K562 (cell line): ENCODE measurements around the gene DRC3. TPM values are rescaled to one million over a fixed set of nuclear protein-coding genes. Genes with fewer than 3 reads are reported as not detected.

Experiments
- ATAC-seq: fragments of 200-7000 bp; cut with Tn5 transposase; 3 replicates; pipeline ENCODE4 v1.9.1; 2020; ENCODE audit warnings: moderate library complexity
- BruUV-seq: library from RNA; stranded (reverse); fragments of 400-500 nt; replicated peaks from 2 replicates; lab custom pipeline; 2021; lab: Mats Ljungman, UMichigan
- CTCF ChIA-PET: fragments of 300-600 bp; formaldehyde crosslinking; extraction: SDS; loops from one replicate; lab custom pipeline; 2021; ENCODE audit warnings: low intra/inter-chr PET ratio; lab: Yijun Ruan, JAX
- POLR2A ChIA-PET: fragments of 300-600, 350-650 bp; sonication (Branson Sonifier 250); formaldehyde crosslinking; extraction: SDS; loops from one replicate; lab custom pipeline; 2021; ENCODE audit warnings: antibody characterized with exemption, inconsistent platforms; lab: Yijun Ruan, JAX
- DNase-seq, 4 experiments: peaks; one replicate each; pipeline versions ENCODE4 v3.0.0 to v3.0.0-alpha.2; 2011 to 2018; ENCODE audit warnings: low spot score in 3 of 4, mixed read lengths in 3 of 4; ENCODE audit errors: extremely low read depth in 1 of 4
- FAIRE-seq: peaks from 2 replicates; lab custom pipeline; 2011; peaks lifted over from hg19 to GRCh38; lab: Jason Lieb, UNC
- H2AFZ ChIP-seq: 2 replicates; pipeline ENCODE4 v1.6.0; 2011; ENCODE audit warnings: low read depth, low read length, control low read depth, inconsistent platforms
- H3K27ac ChIP-seq: fragments of 200-600 bp; 3 replicates; pipeline ENCODE4 v1.8.0; 2011; ENCODE audit warnings: low read depth, mild to moderate bottlenecking, control low read depth, inconsistent platforms, low read length, moderate library complexity, mixed read lengths; ENCODE audit errors: extremely low read depth
- H3K27me3 ChIP-seq, 2 experiments: fragments of 300-600 bp in 1 of 2; 2 replicates in 1 of 2; 3 replicates in 1 of 2; pipeline versions ENCODE4 v1.6.0 to v1.8.0; 2011; ENCODE audit warnings: inconsistent platforms in 2 of 2, low read length in 2 of 2, mild to moderate bottlenecking in 1 of 2, mixed read lengths in 1 of 2, moderate library complexity in 1 of 2; ENCODE audit not compliant: control insufficient read depth in 2 of 2, insufficient read depth in 2 of 2
- H3K36me3 ChIP-seq: fragments of 300-600 bp; 3 replicates; pipeline ENCODE4 v1.8.0; 2011; ENCODE audit warnings: mild to moderate bottlenecking, low read length, inconsistent platforms; ENCODE audit not compliant: control insufficient read depth, insufficient read depth
- H3K4me1 ChIP-seq, 2 experiments: fragments of 200-600 bp in 1 of 2; replicated peaks in 1 of 2; 2 replicates in 1 of 2; 3 replicates in 1 of 2; pipeline versions ENCODE4 v1.5.1 to v1.8.0; 2011; ENCODE audit warnings: inconsistent platforms in 2 of 2, low read length in 2 of 2, mild to moderate bottlenecking in 1 of 2, mixed read lengths in 1 of 2, moderate library complexity in 1 of 2; ENCODE audit not compliant: control insufficient read depth in 2 of 2, insufficient read depth in 2 of 2
- H3K4me2 ChIP-seq: 2 replicates; pipeline ENCODE4 v1.6.1; 2011; ENCODE audit warnings: low read length, control low read depth, inconsistent platforms, mixed read lengths; ENCODE audit not compliant: insufficient read depth
- H3K4me3 ChIP-seq: fragments of 200-600 bp; sonication (generic), shearing (Covaris generic); 2 replicates; pipeline ENCODE4 v1.5.1; 2016; ENCODE audit warnings: control low read depth, inconsistent platforms
- H3K79me2 ChIP-seq: fragments of 200-600 bp; 3 replicates; pipeline ENCODE4 v1.8.0; 2011; ENCODE audit warnings: low read length, inconsistent platforms; ENCODE audit not compliant: control insufficient read depth, insufficient read depth
- H3K9ac ChIP-seq, 2 experiments: 2 replicates each; pipeline versions ENCODE4 v1.6.0 to v1.6.1; 2011; ENCODE audit warnings: low read depth in 2 of 2, low read length in 2 of 2, control low read depth in 1 of 2, inconsistent platforms in 1 of 2, mild to moderate bottlenecking in 1 of 2, mixed read lengths in 1 of 2; ENCODE audit not compliant: insufficient read depth in 1 of 2
- H3K9me1 ChIP-seq: one replicate; pipeline ENCODE4 v1.6.0; 2011; ENCODE audit warnings: inconsistent platforms, mild to moderate bottlenecking, low read length, moderate library complexity; ENCODE audit not compliant: control insufficient read depth, insufficient read depth
- H3K9me3 ChIP-seq: replicated peaks from 2 replicates; pipeline ENCODE4 v1.5.1; 2011; ENCODE audit warnings: low read depth, low read length, inconsistent platforms; ENCODE audit not compliant: control insufficient read depth, insufficient read depth
- H4K20me1 ChIP-seq: replicated peaks from 2 replicates; pipeline ENCODE4 v1.6.1; 2011; ENCODE audit warnings: low read length, inconsistent platforms, mixed read lengths; ENCODE audit not compliant: control insufficient read depth, insufficient read depth
- C11orf30 ChIP-seq: fragments of 450-650 bp; IDR thresholded peaks from 2 replicates; pipeline ENCODE4 v1.6.1; 2016; ENCODE audit warnings: low read depth, mild to moderate bottlenecking
- CHD4 ChIP-seq: fragments of 200-600 bp; sonication (generic); IDR thresholded peaks from 3 replicates; pipeline ENCODE4 v1.6.1; 2012; ENCODE audit warnings: low read depth, mild to moderate bottlenecking, mixed read lengths, low read length, inconsistent platforms; ENCODE audit not compliant: insufficient read depth, insufficient replicate concordance, poor library complexity, severe bottlenecking
- MAFG ChIP-seq: fragments of 450-650 bp; conservative IDR thresholded peaks from 2 replicates; pipeline ENCODE4 v1.6.1; 2016; ENCODE audit warnings: missing genetic modification characterization, missing compliant biosample characterization
- PBX2 ChIP-seq, 2 experiments: IDR thresholded peaks in 1 of 2; conservative IDR thresholded peaks in 1 of 2; 2 replicates each; pipeline ENCODE4 v1.6.1; 2016; ENCODE audit warnings: low read depth in 2 of 2, mild to moderate bottlenecking in 1 of 2, missing compliant biosample characterization in 1 of 2, missing genetic modification characterization in 1 of 2, moderate library complexity in 1 of 2
- PKNOX1 ChIP-seq: fragments of 450-650 bp; IDR thresholded peaks from 2 replicates; pipeline ENCODE4 v1.6.1; 2016
- ZBTB1 ChIP-seq: sonication (generic); formaldehyde crosslinking; IDR thresholded peaks from 2 replicates; pipeline ENCODE4 v1.8.1; 2023; ENCODE audit warnings: missing genetic modification reagents, low read depth, mild to moderate bottlenecking, borderline replicate concordance
- ZNF316 ChIP-seq: fragments of 450-650 bp; IDR thresholded peaks from 2 replicates; pipeline ENCODE4 v1.6.1; 2016
- WGBS: fragments of 100-300 bp; shearing (Covaris generic); methylation state at CpG from one replicate; pipeline ENCODE4 v1.1.6; 2016; ENCODE audit warnings: low coverage, mixed read lengths; ENCODE audit not compliant: insufficient coverage; ENCODE audit errors: missing lambda C conversion rate; 5-methylcytosine and 5-hydroxymethylcytosine counted together
- in situ Hi-C: fragments of 300-500 bp; cut with MboI; formaldehyde crosslinking; loops from 4 replicates; pipeline ENCODE4 v1.15.0; 2018; ENCODE audit warnings: inconsistent platforms, mixed read lengths
- intact Hi-C: fragments of 100-400 bp; cut with micrococcal nuclease; formaldehyde crosslinking; loops from 2 replicates; pipeline ENCODE4 v1.14.2; 2022
- polyA plus RNA-seq, 8 experiments: library from polyadenylated mRNA; depleted of rRNA in 4 of 8; stranded (reverse) in 5 of 8; unstranded in 3 of 8; fragments of >200 nt; fragmentation: Nextera tagmentation in 2 of 8; fragmentation: Illumina TruSeq in 1 of 8; extraction: Ambion mirVana in 2 of 8; extraction: Trizol in 1 of 8; gene quantifications; 2 replicates each; pipeline versions ENCODE4 v1.2.1 to v1.2.3, GENCODE V29; 2011 to 2014; ENCODE audit warnings: inconsistent platforms in 1 of 8, missing spikeins in 1 of 8
- total RNA-seq, 7 experiments: library from RNA; depleted of rRNA in 6 of 7; stranded (reverse); fragments of >200 nt in 6 of 7; fragmentation: Illumina TruSeq in 2 of 7; extraction: Trizol in 2 of 7; gene quantifications; 2 replicates each; pipeline versions ENCODE4 v1.2.1 to v1.2.3, GENCODE V29; 2011 to 2021; ENCODE audit warnings: low replicate concordance in 1 of 7

Gene DRC3
- total and polyA plus RNA-seq, 9 of the 15 experiments (the other 6 are each of a cell fraction or from before 2014, with no cell fraction given): 0.10 to 0.84 (median 0.30) TPM; not detected in 3

- no peaks in the 10 kb centered on the region for H4K20me1 ChIP-seq
- peaks cover 0 to 9% of the 10 kb centered on the region in 2 experiments; a peak in 3 of 5 replicates for H3K4me1 ChIP-seq
- DNase-seq (no peak), ATAC-seq (peak; percentile 37; the same call in 1 of the 3 replicates), FAIRE-seq (peak; percentile 63)
- CTCF ChIA-PET: interaction anchor here (0.6 kb wide), 1 partner anchor 249 kb away, joined by 3 read pairs; the partner anchor contains the start of gene RAI1
- 27% methylated on average over 1 of the region's 2 CpGs for WGBS
- H3K4me2 ChIP-seq: no peak overlapping the region
- H3K4me3 ChIP-seq: no peak overlapping the region
- BruUV-seq: no TSS peak
- H3K27ac ChIP-seq: no peak overlapping the region
- TF ChIP-seq C11orf30: peak; percentile 46; the same call in 1 of the 2 replicates
- TF ChIP-seq PBX2 (CRISPR knock-in tag; IDR thresholded peaks at IDR 0.05; ENCODE audit: low read depth): no peak
- TF ChIP-seq PBX2 (tag; conservative IDR thresholded peaks at IDR 0.05; ENCODE audit: low read depth): 0 out of 2 replicates have a peak, but pooled peaks have one; percentile 17
- TF ChIP-seq PKNOX1: peak; percentile 79
- peak; percentile 68 for TF ChIP-seq ZNF316
- peak; percentile 37 for TF ChIP-seq MAFG (tag)
- no peak for TF ChIP-seq ZBTB1
- TF ChIP-seq CHD4: no peak
- H3K27me3 ChIP-seq: no peaks in the 10 kb centered on the region
- intact Hi-C loops: no loop called here
- no peak overlapping the region for H3K9ac ChIP-seq
- POLR2A ChIA-PET: no interaction called here
- H3K9me1 ChIP-seq: no peaks in the 10 kb centered on the region
- no peaks in the 10 kb centered on the region for H3K9me3 ChIP-seq
- H3K36me3 ChIP-seq: no peaks in the 10 kb centered on the region
- H2AFZ ChIP-seq: no peak overlapping the region
- in situ Hi-C loops: no loop called here
- no peaks in the 10 kb centered on the region for H3K79me2 ChIP-seq
Measured at GRCh38 chr17:17929655-17930380, 42.8 kb upstream of the DRC3 start.
